DND-41 (cell line): ENCODE measurements around the gene CAAP1.

Experiments
- ATAC-seq: fragments of 200-7000 bp; cut with Tn5 transposase; 3 replicates; pipeline ENCODE4 v1.9.1; 2021; ENCODE audit warnings: low read depth; ENCODE audit not compliant: insufficient read depth
- DNase-seq: peaks from one replicate; pipeline ENCODE4 v3.0.0-alpha.2; 2020
- H2AFZ ChIP-seq: 2 replicates; pipeline ENCODE4 v1.6.0; 2012; ENCODE audit warnings: low read depth, low read length
- H3K27ac ChIP-seq: 2 replicates; pipeline ENCODE4 v1.5.1; 2012; ENCODE audit warnings: low read length, inconsistent platforms
- H3K27me3 ChIP-seq: fragments of 200-600 bp; sonication (generic); 2 replicates; pipeline ENCODE4 v1.6.0; 2012; ENCODE audit warnings: low read length, mild to moderate bottlenecking, inconsistent platforms; ENCODE audit not compliant: insufficient read depth, poor library complexity
- H3K36me3 ChIP-seq: 2 replicates; pipeline ENCODE4 v1.5.1; 2012; ENCODE audit warnings: low read length, inconsistent platforms; ENCODE audit not compliant: insufficient read depth
- H3K4me1 ChIP-seq: 2 replicates; pipeline ENCODE4 v1.5.1; 2012; ENCODE audit warnings: mild to moderate bottlenecking, low read length; ENCODE audit not compliant: insufficient read depth
- H3K4me2 ChIP-seq: 2 replicates; pipeline ENCODE4 v1.6.0; 2012; ENCODE audit warnings: mild to moderate bottlenecking, moderate library complexity, low read length, inconsistent platforms; ENCODE audit not compliant: insufficient read depth
- H3K4me3 ChIP-seq, 2 experiments: fragments of 200-600 bp in 1 of 2; shearing (Covaris generic) in 1 of 2; 2 replicates each; pipeline ENCODE4 v1.5.1; 2012 to 2016; ENCODE audit warnings: inconsistent platforms in 2 of 2, low read length in 2 of 2, mild to moderate bottlenecking in 2 of 2, low read depth in 1 of 2, moderate library complexity in 1 of 2
- H3K79me2 ChIP-seq: 2 replicates; pipeline ENCODE4 v1.6.0; 2012; ENCODE audit warnings: low read length, inconsistent platforms; ENCODE audit not compliant: insufficient read depth
- H3K9ac ChIP-seq: 2 replicates; pipeline ENCODE4 v1.6.0; 2012; ENCODE audit warnings: low read depth, mild to moderate bottlenecking, inconsistent platforms, low read length, moderate library complexity
- H3K9me3 ChIP-seq: 2 replicates; pipeline ENCODE4 v1.5.1; 2012; ENCODE audit warnings: low read length, moderate library complexity, mild to moderate bottlenecking, inconsistent platforms; ENCODE audit not compliant: insufficient read depth, severe bottlenecking
- H4K20me1 ChIP-seq: 2 replicates; pipeline ENCODE4 v1.6.0; 2012; ENCODE audit warnings: low read length; ENCODE audit not compliant: insufficient read depth
- CTCF ChIP-seq: IDR thresholded peaks from 2 replicates; pipeline ENCODE4 v1.5.1; 2012; ENCODE audit warnings: borderline replicate concordance, low read length, moderate library complexity, mild to moderate bottlenecking; ENCODE audit not compliant: poor library complexity, severe bottlenecking; ENCODE audit errors: extremely low read depth
- EZH2 ChIP-seq: IDR thresholded peaks from 3 replicates; pipeline ENCODE4 v1.6.1; 2012; ENCODE audit warnings: borderline replicate concordance, low read depth, mild to moderate bottlenecking, moderate library complexity, low read length, inconsistent platforms; ENCODE audit not compliant: severe bottlenecking

CAAP1 gene

GRCh38 chr9:26812217-26812616 lies 80.4 kb downstream of the CAAP1 start:
- Histone ChIP-seq H3K27me3 (no peaks in the 10 kb centered on the region), H3K36me3 (no peaks in the 10 kb centered on the region), H3K27ac (no peak overlapping the region), H3K4me2 (no peak overlapping the region), H3K4me1 (no peaks in the 10 kb centered on the region), H3K79me2 (no peaks in the 10 kb centered on the region), H3K9me3 (no peaks in the 10 kb centered on the region), H2AFZ (no peak overlapping the region), H3K4me3 (no peak overlapping the region), H3K9ac (no peak overlapping the region), H4K20me1 (no peaks in the 10 kb centered on the region)
- DNase-seq (no peak), ATAC-seq (no peak)
- TF ChIP-seq EZH2, result no peak

GRCh38 chr9:26811106-26811505 lies 81.5 kb downstream of the CAAP1 start:
- Histone ChIP-seq H3K4me1 (no peaks in the 10 kb centered on the region), H3K4me3 (no peak overlapping the region), H3K9me3 (no peaks in the 10 kb centered on the region), H3K27me3 (no peaks in the 10 kb centered on the region), H3K9ac (no peak overlapping the region), H3K4me2 (no peak overlapping the region), H4K20me1 (no peaks in the 10 kb centered on the region), H3K36me3 (no peaks in the 10 kb centered on the region), H3K79me2 (no peaks in the 10 kb centered on the region), H3K27ac (no peak overlapping the region), H2AFZ (no peak overlapping the region)
- no peak for DNase-seq
- TF ChIP-seq CTCF (no peak), EZH2 (no peak)
- ATAC-seq, result no peak

DNA sequence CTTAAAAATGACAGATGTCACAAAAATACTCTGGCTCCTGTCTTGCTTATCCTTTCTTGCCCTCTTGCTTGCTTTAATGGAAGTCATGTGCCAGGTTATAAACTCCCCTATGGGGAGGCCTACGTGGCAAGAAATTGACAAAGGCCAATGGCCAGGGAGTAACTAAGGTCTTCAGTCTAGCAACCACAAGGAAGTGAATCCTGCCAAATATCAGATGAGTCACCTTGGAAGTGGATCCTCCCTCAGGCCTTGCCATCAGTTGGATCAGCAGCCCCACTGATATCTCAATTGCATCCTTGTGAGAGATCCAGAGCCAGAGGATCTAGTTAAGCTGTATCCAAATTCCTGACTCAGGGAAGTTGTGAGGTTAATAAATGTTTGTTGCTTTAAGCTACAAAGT lies 82.8 kb downstream of the CAAP1 start:
- H3K27me3 ChIP-seq, result no peaks in the 10 kb centered on the region
- H3K79me2 ChIP-seq, result no peaks in the 10 kb centered on the region
- no peaks in the 10 kb centered on the region for H3K9me3 ChIP-seq
- H3K4me3 ChIP-seq, result no peak overlapping the region
- H4K20me1 ChIP-seq, result no peaks in the 10 kb centered on the region
- no peaks in the 10 kb centered on the region for H3K36me3 ChIP-seq
- no peak overlapping the region for H3K9ac ChIP-seq
- no peak overlapping the region for H3K4me2 ChIP-seq
- DNase-seq (no peak), ATAC-seq (no peak)
- TF ChIP-seq CTCF (no peak), EZH2 (no peak)
- H3K4me1 ChIP-seq, result no peaks in the 10 kb centered on the region
- no peak overlapping the region for H2AFZ ChIP-seq
- H3K27ac ChIP-seq, result no peak overlapping the region

DNA sequence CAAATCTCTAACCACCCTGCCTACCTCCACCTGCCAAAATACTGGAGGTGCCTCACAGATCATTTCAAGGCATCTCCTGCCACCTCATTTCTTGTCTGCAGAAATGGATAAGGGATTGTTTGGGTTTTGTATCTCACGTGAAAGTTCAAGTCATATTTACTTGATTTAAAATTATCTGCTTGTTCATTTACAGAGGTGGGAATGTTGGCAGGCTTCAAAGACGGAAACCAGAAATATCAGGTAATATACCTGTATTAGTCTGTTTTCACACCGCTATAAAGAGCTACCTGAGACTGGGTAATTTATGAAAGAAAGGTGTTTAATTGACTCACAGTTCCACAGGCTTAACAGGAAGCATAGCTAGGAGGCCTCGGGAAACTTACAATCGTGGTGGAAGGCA lies 85.4 kb downstream of the CAAP1 start:
- Histone ChIP-seq H3K4me1 (no peaks in the 10 kb centered on the region), H3K9me3 (no peaks in the 10 kb centered on the region), H3K27me3 (no peaks in the 10 kb centered on the region), H3K4me2 (no peak overlapping the region), H3K4me3 (no peak overlapping the region), H3K79me2 (no peaks in the 10 kb centered on the region), H4K20me1 (no peaks in the 10 kb centered on the region), H3K9ac (no peak overlapping the region), H2AFZ (no peak overlapping the region), H3K27ac (no peak overlapping the region), H3K36me3 (no peaks in the 10 kb centered on the region)
- TF ChIP-seq CTCF (no peak), EZH2 (no peak)
- DNase-seq (no peak), ATAC-seq (no peak)
